ENCODE measurements around the gene PLCG1.

The PLCG1 gene

GRCh38 chr20:41182296-41183212 is 45.2 kb downstream of the PLCG1 start:
- DNase-seq, result no peak

GRCh38 chr20:41183391-41183790 is 46.0 kb downstream of the PLCG1 start:
- no peak for DNase-seq

- no peak for DNase-seq
These were observed 46.5 kb downstream of the PLCG1 start for GRCh38 chr20:41183831-41184230.

- no peak for DNase-seq
These were observed 47.8 kb downstream of the PLCG1 start for GRCh38 chr20:41185013-41185757.

- DNase-seq, result no peak
These were observed 50.3 kb downstream of the PLCG1 start for GRCh38 chr20:41187668-41188067.

GRCh38 chr20:41191562-41192500 is 54.5 kb downstream of the PLCG1 start:
- DNase-seq, result no peak

GRCh38 chr20:41192575-41192974 is 55.2 kb downstream of the PLCG1 start:
- DNase-seq, result no peak

GRCh38 chr20:41196653-41197225 is 59.4 kb downstream of the PLCG1 start:
- no peak for DNase-seq

- DNase-seq, result no peak
These were observed 61.1 kb downstream of the PLCG1 start for GRCh38 chr20:41198443-41198842.

- DNase-seq, result no peak
These were observed 63.3 kb downstream of the PLCG1 start for GRCh38 chr20:41200446-41201202.

GRCh38 chr20:41201760-41202159 is 64.4 kb downstream of the PLCG1 start:
- DNase-seq, result no peak

- no peak for DNase-seq
These were observed 65.1 kb downstream of the PLCG1 start for GRCh38 chr20:41202426-41202825.

- DNase-seq, result no peak
These were observed 66.3 kb downstream of the PLCG1 start for GRCh38 chr20:41203660-41204059.

GRCh38 chr20:41204304-41205265 is 67.2 kb downstream of the PLCG1 start:
- DNase-seq, result no peak

GRCh38 chr20:41205313-41205712 is 68.0 kb downstream of the PLCG1 start:
- DNase-seq, result no peak

GRCh38 chr20:41213150-41213820 is 75.9 kb downstream of the PLCG1 start:
- DNase-seq, result no peak

GRCh38 chr20:41214202-41214601 is 76.9 kb downstream of the PLCG1 start:
- no peak for DNase-seq

- DNase-seq, result no peak
These were observed 77.3 kb downstream of the PLCG1 start for GRCh38 chr20:41214666-41215065.

- DNase-seq, result no peak
These were observed 80.1 kb downstream of the PLCG1 start for GRCh38 chr20:41217422-41217821.

- no peak for DNase-seq
These were observed 81.1 kb downstream of the PLCG1 start for GRCh38 chr20:41218466-41218865.

All from central memory CD4-positive, alpha-beta T cell (primary cell).